HepG2 (cell line): ENCODE data around the gene NEURL3. TPM values are rescaled to one million over a fixed set of nuclear protein-coding genes. Genes with fewer than 3 reads are reported as not detected.

Experiments
- CBX5 ChIP-seq: sonication (generic); formaldehyde crosslinking; IDR thresholded peaks from 2 replicates; pipeline ENCODE4 v1.4.0; 2020; ENCODE audit warnings: missing genetic modification reagents, borderline replicate concordance
- DBP ChIP-seq: sonication (generic); formaldehyde crosslinking; IDR thresholded peaks from 2 replicates; pipeline ENCODE4 v1.4.0; 2020; ENCODE audit warnings: missing genetic modification reagents; ENCODE audit errors: not compliant biosample characterization
- EED ChIP-seq: sonication (generic); formaldehyde crosslinking; IDR thresholded peaks from 2 replicates; pipeline ENCODE4 v1.5.0; 2020; ENCODE audit warnings: mild to moderate bottlenecking, missing genetic modification reagents
- EP300 ChIP-seq, 3 experiments: sonication (generic) in 1 of 3; formaldehyde crosslinking in 1 of 3; IDR thresholded peaks; 2 replicates each; pipeline versions ENCODE4 v1.5.1 to v1.6.1; 2011 to 2020; ENCODE audit warnings: low read depth in 2 of 3, low read length in 2 of 3, borderline replicate concordance in 1 of 3, improper control_type of control experiment in 1 of 3, mild to moderate bottlenecking in 1 of 3, missing genetic modification reagents in 1 of 3, moderate library complexity in 1 of 3
- GABPA ChIP-seq, 2 experiments: IDR thresholded peaks; 2 replicates each; pipeline ENCODE4 v1.6.1; 2011 to 2016; ENCODE audit warnings: low read depth in 2 of 2, low read length in 1 of 2, missing biosample characterization in 1 of 2, missing genetic modification characterization in 1 of 2
- HNF4A ChIP-seq: sonication (generic); formaldehyde crosslinking; IDR thresholded peaks from 2 replicates; pipeline ENCODE4 v1.4.0; 2020; ENCODE audit warnings: missing genetic modification reagents
- HOMEZ ChIP-seq: IDR thresholded peaks from 2 replicates; pipeline ENCODE4 v1.6.1; 2016; ENCODE audit warnings: low read depth
- IKZF1 ChIP-seq: fragments of 450-650 bp; IDR thresholded peaks from 2 replicates; pipeline ENCODE4 v1.7.1; 2016
- JDP2 ChIP-seq: sonication (generic); formaldehyde crosslinking; IDR thresholded peaks from 2 replicates; pipeline ENCODE4 v1.8.1; 2022; ENCODE audit warnings: missing genetic modification reagents, borderline replicate concordance
- JUNB ChIP-seq: sonication (generic); formaldehyde crosslinking; IDR thresholded peaks from 2 replicates; pipeline ENCODE4 v1.8.0; 2022; ENCODE audit warnings: missing genetic modification reagents, mild to moderate bottlenecking, borderline replicate concordance
- MAFK ChIP-seq, 2 experiments: IDR thresholded peaks in 1 of 2; conservative IDR thresholded peaks in 1 of 2; 2 replicates each; pipeline ENCODE4 v1.6.1; 2011; ENCODE audit warnings: improper control_type of control experiment in 2 of 2, low read length in 2 of 2
- NCOA5 ChIP-seq: sonication (generic); formaldehyde crosslinking; IDR thresholded peaks from 2 replicates; pipeline ENCODE4 v1.4.0; 2020; ENCODE audit warnings: missing genetic modification reagents
- NR1H2 ChIP-seq: sonication (generic); formaldehyde crosslinking; IDR thresholded peaks from 2 replicates; pipeline ENCODE4 v1.8.1; 2022; ENCODE audit warnings: low read depth, missing genetic modification reagents, borderline replicate concordance
- PCBP2 ChIP-seq: fragments of 200-400 bp; formaldehyde crosslinking; optimal IDR thresholded peaks from 2 replicates; pipeline ENCODE3; 2018; ENCODE audit warnings: low read length, low read depth; ENCODE audit not compliant: poor library complexity, severe bottlenecking
- SIX1 ChIP-seq: sonication (generic); formaldehyde crosslinking; IDR thresholded peaks from 2 replicates; pipeline ENCODE4 v1.4.0; 2020; ENCODE audit warnings: missing genetic modification reagents, borderline replicate concordance
- TP53 ChIP-seq: sonication (generic); formaldehyde crosslinking; conservative IDR thresholded peaks from 2 replicates; pipeline ENCODE4 v1.4.0; 2020; ENCODE audit warnings: missing genetic modification reagents
- ZFP41 ChIP-seq: sonication (generic); formaldehyde crosslinking; IDR thresholded peaks from 2 replicates; pipeline ENCODE4 v1.4.0; 2020; ENCODE audit warnings: mild to moderate bottlenecking, missing genetic modification reagents, borderline replicate concordance
- ZNF274 ChIP-seq: sonication (generic); formaldehyde crosslinking; IDR thresholded peaks from 2 replicates; pipeline ENCODE4 v1.5.1; 2020; ENCODE audit warnings: mild to moderate bottlenecking, missing genetic modification reagents
- ZNF383 ChIP-seq: sonication (generic); formaldehyde crosslinking; IDR thresholded peaks from 2 replicates; pipeline ENCODE4 v1.4.0; 2020; ENCODE audit warnings: missing genetic modification reagents, mild to moderate bottlenecking, borderline replicate concordance
- ZNF547 ChIP-seq: sonication (generic); formaldehyde crosslinking; IDR thresholded peaks from 2 replicates; pipeline ENCODE4 v1.5.1; 2020; ENCODE audit warnings: mild to moderate bottlenecking, missing genetic modification reagents
- ZNF784 ChIP-seq: sonication (generic); formaldehyde crosslinking; IDR thresholded peaks from 2 replicates; pipeline ENCODE4 v1.5.1; 2020; ENCODE audit warnings: missing genetic modification reagents, mild to moderate bottlenecking, borderline replicate concordance
- polyA plus RNA-seq, 8 experiments: library from polyadenylated mRNA; depleted of rRNA in 3 of 8; stranded (reverse) in 7 of 8; unstranded in 1 of 8; fragments of >200 nt; fragmentation: Illumina TruSeq in 4 of 8; extraction: Trizol in 4 of 8; gene quantifications; 2 replicates each; pipeline versions ENCODE4 v1.2.1 to v1.2.3, GENCODE V29; 2011 to 2016; ENCODE audit warnings: low read depth in 4 of 8, missing spikeins in 1 of 8, mixed read lengths in 1 of 8; ENCODE audit not compliant: insufficient read depth in 1 of 8
- total RNA-seq, 5 experiments: library from RNA; depleted of rRNA; stranded (reverse); fragments of >200 nt; fragmentation: Illumina TruSeq; extraction: Trizol; gene quantifications; 2 replicates each; pipeline ENCODE4 v1.2.3, GENCODE V29; 2016; ENCODE audit warnings: low read depth in 1 of 5
- TF ChIP-seq, protein P1 (sequence below): sonication (generic); formaldehyde crosslinking; IDR thresholded peaks from 2 replicates; pipeline ENCODE4 v1.5.0; 2020; ENCODE audit warnings: missing genetic modification reagents, mild to moderate bottlenecking, borderline replicate concordance

NEURL3 gene
- total and polyA plus RNA-seq, 2 of the 13 experiments (the other 11 are each of a cell fraction or from before 2014, with no cell fraction given): 0.16 to 1.2 TPM

- TF ChIP-seq, protein P1, sequence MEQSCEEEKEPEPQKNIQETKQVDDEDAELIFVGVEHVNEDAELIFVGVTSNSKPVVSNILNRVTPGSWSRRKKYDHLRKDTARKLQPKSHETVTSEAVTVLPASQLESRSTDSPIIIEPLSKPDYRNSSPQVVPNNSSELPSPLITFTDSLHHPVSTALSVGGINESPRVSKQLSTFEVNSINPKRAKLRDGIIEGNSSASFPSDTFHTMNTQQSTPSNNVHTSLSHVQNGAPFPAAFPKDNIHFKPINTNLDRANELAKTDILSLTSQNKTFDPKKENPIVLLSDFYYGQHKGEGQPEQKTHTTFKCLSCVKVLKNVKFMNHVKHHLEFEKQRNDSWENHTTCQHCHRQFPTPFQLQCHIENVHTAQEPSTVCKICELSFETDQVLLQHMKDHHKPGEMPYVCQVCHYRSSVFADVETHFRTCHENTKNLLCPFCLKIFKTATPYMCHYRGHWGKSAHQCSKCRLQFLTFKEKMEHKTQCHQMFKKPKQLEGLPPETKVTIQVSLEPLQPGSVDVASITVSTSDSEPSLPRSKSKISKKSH: no peak
- TF ChIP-seq PCBP2: no peak
- TF ChIP-seq NR1H2: peak; percentile 64; the same call in 1 of the 2 replicates
- TF ChIP-seq ZFP41 (CRISPR knock-in tag): peak; percentile 92; the same call in 1 of the 2 replicates
- TF ChIP-seq ZNF383 (CRISPR knock-in tag): no peak; the same call in 1 of the 2 replicates
- no peak for TF ChIP-seq IKZF1
- TF ChIP-seq ZNF547 (CRISPR knock-in tag): peak; percentile 96
- TF ChIP-seq JUNB (CRISPR knock-in tag): no peak
- TF ChIP-seq EP300 (IDR thresholded peaks at IDR 0.05; ENCODE audit: low read depth in 2 of 2, low read length in 2 of 2): peak; percentile 31 to 38; a peak in 3 of 4 replicates
- peak; percentile 47; the same call in 1 of the 2 replicates for TF ChIP-seq EP300 (CRISPR knock-in tag; IDR thresholded peaks at IDR 0.05; ENCODE audit: borderline replicate concordance)
- no peak for TF ChIP-seq EED (CRISPR knock-in tag)
- TF ChIP-seq GABPA (IDR thresholded peaks at IDR 0.05; ENCODE audit: low read depth, low read length): no peak
- no peak for TF ChIP-seq GABPA (CRISPR knock-in tag; IDR thresholded peaks at IDR 0.05; ENCODE audit: low read depth)
- no peak for TF ChIP-seq TP53 (CRISPR knock-in tag)
- peak; percentile 55; the same call in 1 of the 2 replicates for TF ChIP-seq NCOA5
- TF ChIP-seq CBX5 (CRISPR knock-in tag): peak; percentile 65; the same call in 1 of the 2 replicates
- TF ChIP-seq HOMEZ (CRISPR knock-in tag): peak; percentile 71; the same call in 1 of the 2 replicates
- peak; percentile 71 for TF ChIP-seq DBP (CRISPR knock-in tag)
- TF ChIP-seq HNF4A (CRISPR knock-in tag): peak; percentile 85
- TF ChIP-seq JDP2 (CRISPR knock-in tag): peak; percentile 44; the same call in 1 of the 2 replicates
- peak; percentile 95 for TF ChIP-seq ZNF784 (CRISPR knock-in tag)
- TF ChIP-seq ZNF274 (CRISPR knock-in tag): peak; percentile 98
- TF ChIP-seq MAFK (conservative IDR thresholded peaks at IDR 0.05 in 1 of 2, IDR thresholded peaks at IDR 0.05 in 1 of 2; ENCODE audit: low read length in 2 of 2): no peak
- TF ChIP-seq SIX1 (CRISPR knock-in tag): 0 out of 2 replicates have a peak, but pooled peaks have one; percentile 46
Observed at GRCh38 chr2:96549967-96550786, 45.0 kb upstream of the NEURL3 start (continued).
